Body of pancreas (tissue), 4 donors: ENCODE results near the gene SYT9.

Experiments
- CTCF ChIP-seq, 7 experiments: fragments of 450-650 bp in 4 of 7; fragments of 200-600 bp in 3 of 7; sonication (generic) in 3 of 7; IDR thresholded peaks; one replicate each; pipeline ENCODE4 v1.5.1; 2016 to 2019; ENCODE audit warnings: antibody characterized with exemption in 7 of 7
- POLR2A ChIP-seq, 3 donors: fragments of 450-650 bp; IDR thresholded peaks; one replicate each; pipeline ENCODE4 v1.6.1; 2016; ENCODE audit warnings: antibody characterized with exemption in 3 of 3, mild to moderate bottlenecking in 2 of 3

- TF ChIP-seq POLR2A (IDR thresholded peaks at IDR 0.05) (no peak), CTCF (IDR thresholded peaks at IDR 0.05) (no peak)
These were observed 219.4 kb downstream of the SYT9 start for GRCh38 chr11:7471071-7471470.
